ENCODE measurements around the gene HOXB8.

DNA sequence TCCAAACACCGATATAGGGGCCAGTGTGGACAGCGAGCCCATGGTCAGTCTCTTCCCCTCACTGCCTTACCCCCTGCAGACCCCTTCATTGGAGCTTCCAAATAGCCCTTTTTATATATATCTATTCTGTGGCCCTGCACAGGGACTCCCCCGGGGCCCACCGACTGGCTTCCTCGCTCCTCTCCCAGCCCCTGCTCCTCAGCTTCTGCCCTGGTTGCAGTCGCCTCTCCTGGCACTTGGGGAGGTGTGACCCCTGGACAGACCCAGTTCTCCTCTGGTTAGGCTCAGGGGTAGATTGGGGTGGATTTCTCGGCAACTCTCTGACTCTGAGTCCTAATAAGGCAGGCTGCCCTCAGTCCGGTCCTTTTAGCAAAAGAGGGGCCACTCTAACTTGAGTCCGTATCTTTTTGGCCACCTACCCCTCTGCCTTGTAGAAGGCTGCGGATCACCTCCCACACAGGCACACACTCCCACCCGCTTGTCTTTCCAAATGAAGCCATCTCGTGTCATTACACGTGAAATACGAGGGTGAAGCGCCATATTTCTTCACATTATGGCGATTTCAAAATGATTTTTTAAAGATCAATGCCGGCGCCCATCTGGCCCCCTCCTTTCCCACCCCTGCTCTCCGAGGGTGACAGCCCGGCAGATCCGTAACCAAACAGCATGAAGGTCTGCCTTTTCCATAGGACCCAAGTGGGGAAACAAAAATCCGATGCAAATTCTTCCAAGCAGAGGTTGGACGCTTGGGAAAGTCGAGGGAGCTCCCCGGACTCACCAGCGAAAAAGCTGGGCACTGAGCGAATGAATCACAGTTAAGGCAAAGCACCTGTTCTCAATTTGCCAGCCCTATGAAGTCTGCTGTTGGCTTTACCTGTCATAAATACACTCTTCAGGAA lies 12.8 kb upstream of the HOXB8 start:
- TF ChIP-seq, protein P1, sequence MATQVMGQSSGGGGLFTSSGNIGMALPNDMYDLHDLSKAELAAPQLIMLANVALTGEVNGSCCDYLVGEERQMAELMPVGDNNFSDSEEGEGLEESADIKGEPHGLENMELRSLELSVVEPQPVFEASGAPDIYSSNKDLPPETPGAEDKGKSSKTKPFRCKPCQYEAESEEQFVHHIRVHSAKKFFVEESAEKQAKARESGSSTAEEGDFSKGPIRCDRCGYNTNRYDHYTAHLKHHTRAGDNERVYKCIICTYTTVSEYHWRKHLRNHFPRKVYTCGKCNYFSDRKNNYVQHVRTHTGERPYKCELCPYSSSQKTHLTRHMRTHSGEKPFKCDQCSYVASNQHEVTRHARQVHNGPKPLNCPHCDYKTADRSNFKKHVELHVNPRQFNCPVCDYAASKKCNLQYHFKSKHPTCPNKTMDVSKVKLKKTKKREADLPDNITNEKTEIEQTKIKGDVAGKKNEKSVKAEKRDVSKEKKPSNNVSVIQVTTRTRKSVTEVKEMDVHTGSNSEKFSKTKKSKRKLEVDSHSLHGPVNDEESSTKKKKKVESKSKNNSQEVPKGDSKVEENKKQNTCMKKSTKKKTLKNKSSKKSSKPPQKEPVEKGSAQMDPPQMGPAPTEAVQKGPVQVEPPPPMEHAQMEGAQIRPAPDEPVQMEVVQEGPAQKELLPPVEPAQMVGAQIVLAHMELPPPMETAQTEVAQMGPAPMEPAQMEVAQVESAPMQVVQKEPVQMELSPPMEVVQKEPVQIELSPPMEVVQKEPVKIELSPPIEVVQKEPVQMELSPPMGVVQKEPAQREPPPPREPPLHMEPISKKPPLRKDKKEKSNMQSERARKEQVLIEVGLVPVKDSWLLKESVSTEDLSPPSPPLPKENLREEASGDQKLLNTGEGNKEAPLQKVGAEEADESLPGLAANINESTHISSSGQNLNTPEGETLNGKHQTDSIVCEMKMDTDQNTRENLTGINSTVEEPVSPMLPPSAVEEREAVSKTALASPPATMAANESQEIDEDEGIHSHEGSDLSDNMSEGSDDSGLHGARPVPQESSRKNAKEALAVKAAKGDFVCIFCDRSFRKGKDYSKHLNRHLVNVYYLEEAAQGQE (IDR thresholded peaks at IDR 0.05; ENCODE audit: low read depth, low read length): no peak
- TF ChIP-seq POLR2A (IDR thresholded peaks at IDR 0.05; ENCODE audit: low read depth, low read length) (no peak), ESRRA (IDR thresholded peaks at IDR 0.05; ENCODE audit: low read length) (no peak), RBBP5 (conservative IDR thresholded peaks at IDR 0.05) (no peak), RAD21 (IDR thresholded peaks at IDR 0.05; ENCODE audit: insufficient read depth, low read depth, low read length) (no peak), HDGF (IDR thresholded peaks at IDR 0.05) (no peak)
- TF ChIP-seq, protein P2, sequence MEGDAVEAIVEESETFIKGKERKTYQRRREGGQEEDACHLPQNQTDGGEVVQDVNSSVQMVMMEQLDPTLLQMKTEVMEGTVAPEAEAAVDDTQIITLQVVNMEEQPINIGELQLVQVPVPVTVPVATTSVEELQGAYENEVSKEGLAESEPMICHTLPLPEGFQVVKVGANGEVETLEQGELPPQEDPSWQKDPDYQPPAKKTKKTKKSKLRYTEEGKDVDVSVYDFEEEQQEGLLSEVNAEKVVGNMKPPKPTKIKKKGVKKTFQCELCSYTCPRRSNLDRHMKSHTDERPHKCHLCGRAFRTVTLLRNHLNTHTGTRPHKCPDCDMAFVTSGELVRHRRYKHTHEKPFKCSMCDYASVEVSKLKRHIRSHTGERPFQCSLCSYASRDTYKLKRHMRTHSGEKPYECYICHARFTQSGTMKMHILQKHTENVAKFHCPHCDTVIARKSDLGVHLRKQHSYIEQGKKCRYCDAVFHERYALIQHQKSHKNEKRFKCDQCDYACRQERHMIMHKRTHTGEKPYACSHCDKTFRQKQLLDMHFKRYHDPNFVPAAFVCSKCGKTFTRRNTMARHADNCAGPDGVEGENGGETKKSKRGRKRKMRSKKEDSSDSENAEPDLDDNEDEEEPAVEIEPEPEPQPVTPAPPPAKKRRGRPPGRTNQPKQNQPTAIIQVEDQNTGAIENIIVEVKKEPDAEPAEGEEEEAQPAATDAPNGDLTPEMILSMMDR (IDR thresholded peaks at IDR 0.05 in 2 of 3, conservative IDR thresholded peaks at IDR 0.05 in 1 of 3; ENCODE audit: control insufficient read depth in 2 of 3, extremely low read depth in 1 of 3, insufficient read depth in 1 of 3, low read depth in 3 of 3, low read length in 3 of 3): no peak
- TF ChIP-seq, protein P3, sequence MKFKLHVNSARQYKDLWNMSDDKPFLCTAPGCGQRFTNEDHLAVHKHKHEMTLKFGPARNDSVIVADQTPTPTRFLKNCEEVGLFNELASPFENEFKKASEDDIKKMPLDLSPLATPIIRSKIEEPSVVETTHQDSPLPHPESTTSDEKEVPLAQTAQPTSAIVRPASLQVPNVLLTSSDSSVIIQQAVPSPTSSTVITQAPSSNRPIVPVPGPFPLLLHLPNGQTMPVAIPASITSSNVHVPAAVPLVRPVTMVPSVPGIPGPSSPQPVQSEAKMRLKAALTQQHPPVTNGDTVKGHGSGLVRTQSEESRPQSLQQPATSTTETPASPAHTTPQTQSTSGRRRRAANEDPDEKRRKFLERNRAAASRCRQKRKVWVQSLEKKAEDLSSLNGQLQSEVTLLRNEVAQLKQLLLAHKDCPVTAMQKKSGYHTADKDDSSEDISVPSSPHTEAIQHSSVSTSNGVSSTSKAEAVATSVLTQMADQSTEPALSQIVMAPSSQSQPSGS (IDR thresholded peaks at IDR 0.05; ENCODE audit: low read length): no peak
- TF ChIP-seq, protein P4, sequence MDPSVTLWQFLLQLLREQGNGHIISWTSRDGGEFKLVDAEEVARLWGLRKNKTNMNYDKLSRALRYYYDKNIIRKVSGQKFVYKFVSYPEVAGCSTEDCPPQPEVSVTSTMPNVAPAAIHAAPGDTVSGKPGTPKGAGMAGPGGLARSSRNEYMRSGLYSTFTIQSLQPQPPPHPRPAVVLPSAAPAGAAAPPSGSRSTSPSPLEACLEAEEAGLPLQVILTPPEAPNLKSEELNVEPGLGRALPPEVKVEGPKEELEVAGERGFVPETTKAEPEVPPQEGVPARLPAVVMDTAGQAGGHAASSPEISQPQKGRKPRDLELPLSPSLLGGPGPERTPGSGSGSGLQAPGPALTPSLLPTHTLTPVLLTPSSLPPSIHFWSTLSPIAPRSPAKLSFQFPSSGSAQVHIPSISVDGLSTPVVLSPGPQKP (IDR thresholded peaks at IDR 0.05; ENCODE audit: low read depth, low read length): no peak
